ENCODE measurements around the gene POLR2F. TPM values are rescaled to one million over a fixed set of nuclear protein-coding genes. Genes with fewer than 3 reads are reported as not detected.

POLR2F gene
- total and polyA plus RNA-seq, 9 of the 15 experiments (the other 6 are each of a cell fraction or from before 2014, with no cell fraction given) = 98.9 to 410 (median 168) TPM

DNA sequence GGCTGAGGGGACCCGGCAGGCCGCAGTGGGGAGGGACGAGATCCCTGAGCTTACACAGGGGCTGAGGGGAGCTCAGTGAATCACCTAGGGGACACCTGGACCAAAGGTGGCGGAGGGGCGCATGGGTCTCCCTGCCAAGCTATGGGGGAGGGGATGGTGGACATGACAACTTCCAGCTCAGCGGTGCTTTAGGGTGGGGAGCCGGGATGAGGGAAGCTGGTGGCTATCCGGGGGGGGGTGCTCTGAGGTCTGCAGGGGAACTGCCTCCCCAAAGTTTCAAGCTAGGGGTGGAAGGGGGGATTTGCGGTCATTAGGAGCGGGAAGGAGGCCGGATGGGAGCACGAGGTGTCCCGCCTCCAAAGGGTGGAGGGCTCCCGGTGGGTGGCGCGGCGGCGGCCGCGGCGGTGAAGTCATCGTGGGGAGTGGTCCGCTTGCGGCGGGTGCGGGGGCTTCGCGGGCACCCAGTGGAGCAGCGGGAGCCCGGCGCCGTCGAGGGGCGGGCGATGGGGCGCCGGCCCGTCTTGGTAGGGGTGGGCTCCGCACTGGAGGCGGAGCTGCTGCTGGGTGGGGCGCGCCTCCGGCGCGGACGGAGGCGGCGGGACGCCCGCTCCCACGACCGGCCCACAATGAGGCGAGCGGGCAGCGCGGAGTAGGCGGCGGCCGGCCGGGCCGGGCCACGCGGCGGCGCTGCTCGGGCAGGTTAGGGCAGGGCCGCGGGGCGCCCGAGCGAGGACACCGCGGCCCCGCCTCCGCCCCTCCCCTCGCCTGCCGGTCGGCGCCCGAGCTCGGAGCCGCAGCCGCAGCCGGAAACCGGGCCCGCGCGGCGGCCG lies 47.8 kb upstream of the POLR2F start, which contains the start of gene MICALL1 (continued):
- TF ChIP-seq, protein P1, sequence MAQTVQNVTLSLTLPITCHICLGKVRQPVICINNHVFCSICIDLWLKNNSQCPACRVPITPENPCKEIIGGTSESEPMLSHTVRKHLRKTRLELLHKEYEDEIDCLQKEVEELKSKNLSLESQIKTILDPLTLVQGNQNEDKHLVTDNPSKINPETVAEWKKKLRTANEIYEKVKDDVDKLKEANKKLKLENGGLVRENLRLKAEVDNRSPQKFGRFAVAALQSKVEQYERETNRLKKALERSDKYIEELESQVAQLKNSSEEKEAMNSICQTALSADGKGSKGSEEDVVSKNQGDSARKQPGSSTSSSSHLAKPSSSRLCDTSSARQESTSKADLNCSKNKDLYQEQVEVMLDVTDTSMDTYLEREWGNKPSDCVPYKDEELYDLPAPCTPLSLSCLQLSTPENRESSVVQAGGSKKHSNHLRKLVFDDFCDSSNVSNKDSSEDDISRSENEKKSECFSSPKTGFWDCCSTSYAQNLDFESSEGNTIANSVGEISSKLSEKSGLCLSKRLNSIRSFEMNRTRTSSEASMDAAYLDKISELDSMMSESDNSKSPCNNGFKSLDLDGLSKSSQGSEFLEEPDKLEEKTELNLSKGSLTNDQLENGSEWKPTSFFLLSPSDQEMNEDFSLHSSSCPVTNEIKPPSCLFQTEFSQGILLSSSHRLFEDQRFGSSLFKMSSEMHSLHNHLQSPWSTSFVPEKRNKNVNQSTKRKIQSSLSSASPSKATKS (CRISPR knock-in tag; IDR thresholded peaks at IDR 0.05) = no peak
- TF ChIP-seq, protein P2, sequence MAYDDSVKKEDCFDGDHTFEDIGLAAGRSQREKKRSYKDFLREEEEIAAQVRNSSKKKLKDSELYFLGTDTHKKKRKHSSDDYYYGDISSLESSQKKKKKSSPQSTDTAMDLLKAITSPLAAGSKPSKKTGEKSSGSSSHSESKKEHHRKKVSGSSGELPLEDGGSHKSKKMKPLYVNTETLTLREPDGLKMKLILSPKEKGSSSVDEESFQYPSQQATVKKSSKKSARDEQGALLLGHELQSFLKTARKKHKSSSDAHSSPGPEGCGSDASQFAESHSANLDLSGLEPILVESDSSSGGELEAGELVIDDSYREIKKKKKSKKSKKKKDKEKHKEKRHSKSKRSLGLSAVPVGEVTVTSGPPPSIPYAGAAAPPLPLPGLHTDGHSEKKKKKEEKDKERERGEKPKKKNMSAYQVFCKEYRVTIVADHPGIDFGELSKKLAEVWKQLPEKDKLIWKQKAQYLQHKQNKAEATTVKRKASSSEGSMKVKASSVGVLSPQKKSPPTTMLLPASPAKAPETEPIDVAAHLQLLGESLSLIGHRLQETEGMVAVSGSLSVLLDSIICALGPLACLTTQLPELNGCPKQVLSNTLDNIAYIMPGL (CRISPR knock-in tag; IDR thresholded peaks at IDR 0.05) = no peak
- TF ChIP-seq SAFB2 (IDR thresholded peaks at IDR 0.05; ENCODE audit: borderline replicate concordance, low read depth, low read length, severe bottlenecking) = no peak
- TF ChIP-seq LCOR (CRISPR knock-in tag; IDR thresholded peaks at IDR 0.05) = no peak
- no peak for TF ChIP-seq PRPF4 (IDR thresholded peaks at IDR 0.05; ENCODE audit: insufficient read depth, low read depth, low read length, poor library complexity, severe bottlenecking)
- peak; percentile 19 for TF ChIP-seq GABPA (tag; conservative IDR thresholded peaks at IDR 0.05; ENCODE audit: low read depth)
- TF ChIP-seq ZNF695 (CRISPR knock-in tag; IDR thresholded peaks at IDR 0.05) = no peak
- 0 out of 2 replicates have a peak, but pooled peaks have one; percentile 46 for TF ChIP-seq ZNF431 (CRISPR knock-in tag; IDR thresholded peaks at IDR 0.05)
- no peak for TF ChIP-seq KLF13 (tag; IDR thresholded peaks at IDR 0.05; ENCODE audit: borderline replicate concordance, low read depth)
- no peak for TF ChIP-seq SRSF9 (IDR thresholded peaks at IDR 0.05; ENCODE audit: borderline replicate concordance, low read depth, low read length)
- TF ChIP-seq HNRNPL (IDR thresholded peaks at IDR 0.05; ENCODE audit: low read depth, low read length) = no peak
- no peak for TF ChIP-seq ZNF384 (IDR thresholded peaks at IDR 0.05; ENCODE audit: low read depth, low read length)
- TF ChIP-seq ZNF766 (CRISPR knock-in tag; conservative IDR thresholded peaks at IDR 0.05) = no peak
- TF ChIP-seq, protein P3, sequence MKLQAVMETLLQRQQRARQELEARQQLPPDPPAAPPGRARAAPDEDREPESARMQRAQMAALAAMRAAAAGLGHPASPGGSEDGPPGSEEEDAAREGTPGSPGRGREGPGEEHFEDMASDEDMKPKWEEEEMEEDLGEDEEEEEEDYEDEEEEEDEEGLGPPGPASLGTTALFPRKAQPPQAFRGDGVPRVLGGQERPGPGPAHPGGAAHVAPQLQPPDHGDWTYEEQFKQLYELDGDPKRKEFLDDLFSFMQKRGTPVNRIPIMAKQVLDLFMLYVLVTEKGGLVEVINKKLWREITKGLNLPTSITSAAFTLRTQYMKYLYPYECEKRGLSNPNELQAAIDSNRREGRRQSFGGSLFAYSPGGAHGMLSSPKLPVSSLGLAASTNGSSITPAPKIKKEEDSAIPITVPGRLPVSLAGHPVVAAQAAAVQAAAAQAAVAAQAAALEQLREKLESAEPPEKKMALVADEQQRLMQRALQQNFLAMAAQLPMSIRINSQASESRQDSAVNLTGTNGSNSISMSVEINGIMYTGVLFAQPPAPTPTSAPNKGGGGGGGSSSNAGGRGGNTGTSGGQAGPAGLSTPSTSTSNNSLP (IDR thresholded peaks at IDR 0.05; ENCODE audit: borderline replicate concordance, low read depth, low read length) = no peak
- no peak for TF ChIP-seq ARID1B (IDR thresholded peaks at IDR 0.05)
- TF ChIP-seq DACH1 (IDR thresholded peaks at IDR 0.05; ENCODE audit: partially characterized antibody) = no peak
- no peak for TF ChIP-seq ZNF830 (CRISPR knock-in tag; IDR thresholded peaks at IDR 0.05)
- TF ChIP-seq, protein P4, sequence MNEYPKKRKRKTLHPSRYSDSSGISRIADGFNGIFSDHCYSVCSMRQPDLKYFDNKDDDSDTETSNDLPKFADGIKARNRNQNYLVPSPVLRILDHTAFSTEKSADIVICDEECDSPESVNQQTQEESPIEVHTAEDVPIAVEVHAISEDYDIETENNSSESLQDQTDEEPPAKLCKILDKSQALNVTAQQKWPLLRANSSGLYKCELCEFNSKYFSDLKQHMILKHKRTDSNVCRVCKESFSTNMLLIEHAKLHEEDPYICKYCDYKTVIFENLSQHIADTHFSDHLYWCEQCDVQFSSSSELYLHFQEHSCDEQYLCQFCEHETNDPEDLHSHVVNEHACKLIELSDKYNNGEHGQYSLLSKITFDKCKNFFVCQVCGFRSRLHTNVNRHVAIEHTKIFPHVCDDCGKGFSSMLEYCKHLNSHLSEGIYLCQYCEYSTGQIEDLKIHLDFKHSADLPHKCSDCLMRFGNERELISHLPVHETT (CRISPR knock-in tag; conservative IDR thresholded peaks at IDR 0.05 in 1 of 2, IDR thresholded peaks at IDR 0.05 in 1 of 2) = peak in 1 of 2 experiments; percentile 88; a peak in 1 of 4 replicates
- no peak for TF ChIP-seq ZNF212 (CRISPR knock-in tag; IDR thresholded peaks at IDR 0.05)
- no peak for TF ChIP-seq NCOA2 (IDR thresholded peaks at IDR 0.05; ENCODE audit: partially characterized antibody in 2 of 2)
